SHP77 (cell line): ENCODE measurements around the gene COL4A4.

Experiments
- DNase-seq, 2 experiments: peaks; one replicate each; lab custom pipeline; 2025; lab: John Stamatoyannopoulos, UW

COL4A4 gene

DNA sequence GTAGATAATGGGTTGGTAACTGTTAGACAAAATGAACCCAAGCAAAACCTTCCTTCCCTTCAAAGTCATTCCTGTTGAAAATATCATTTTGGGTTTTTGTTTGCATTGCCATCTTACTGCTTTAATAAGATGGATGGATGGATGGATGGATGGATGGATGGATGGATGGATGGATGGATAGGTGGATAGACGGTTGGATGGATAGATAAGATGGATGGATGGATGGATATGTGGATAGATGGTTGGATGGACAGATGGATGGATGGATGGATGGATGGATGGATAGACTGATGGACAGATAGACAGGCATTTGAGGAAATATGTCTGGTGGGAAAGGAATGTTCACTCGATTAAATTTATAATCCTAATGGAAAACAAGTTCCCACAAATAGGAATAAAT is 133.2 kb downstream of the COL4A4 start:
- DNase-seq = no peak

DNA sequence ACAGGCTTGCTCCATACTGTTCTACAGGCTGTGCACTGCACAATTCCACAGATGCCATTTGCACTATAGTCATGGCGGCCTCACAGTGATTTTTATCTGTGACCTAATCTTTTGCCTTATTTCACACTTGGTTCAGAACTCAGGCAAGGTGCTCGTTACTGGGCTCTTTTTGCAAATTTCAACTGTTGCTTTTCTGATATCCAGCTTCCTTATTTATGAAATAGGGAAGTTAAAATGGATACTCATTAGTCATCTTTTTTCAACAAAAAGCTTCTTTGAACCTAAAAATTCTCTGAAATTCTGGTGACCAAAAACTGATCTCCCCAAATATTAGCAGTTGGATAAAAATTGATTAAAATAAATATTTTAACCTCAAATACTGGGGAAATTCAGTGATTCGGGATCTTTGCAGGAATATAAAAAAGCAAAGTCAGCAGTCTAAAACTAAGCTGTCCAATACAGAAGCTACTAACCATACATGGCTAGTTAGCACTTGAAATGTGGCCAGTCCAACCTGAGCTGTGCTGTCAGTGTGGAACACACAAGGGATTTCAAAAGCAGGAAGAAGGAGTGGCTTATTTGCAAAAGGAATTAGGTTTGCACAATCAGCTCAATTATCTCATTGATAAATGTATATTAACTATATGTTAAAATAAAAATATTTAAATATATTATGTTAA is 134.4 kb downstream of the COL4A4 start:
- no peak for DNase-seq

DNA sequence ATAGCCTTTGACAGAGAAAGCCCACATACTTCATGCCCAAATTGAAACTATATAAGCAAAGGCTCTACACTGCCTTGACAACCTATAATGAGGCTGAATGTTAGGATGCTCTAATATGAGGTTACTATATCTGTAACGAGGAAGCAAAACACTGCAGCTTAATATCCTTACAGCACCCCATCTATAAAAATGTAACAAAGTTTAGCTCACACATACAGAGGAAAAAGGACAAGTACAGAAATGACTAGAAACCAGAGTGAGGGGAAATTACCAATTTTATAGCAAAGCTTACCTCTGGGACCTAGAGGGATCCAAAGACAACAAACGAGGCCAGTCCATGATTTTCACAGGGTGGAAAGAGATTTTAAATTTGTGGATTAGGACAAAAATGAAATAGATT is 138.5 kb downstream of the COL4A4 start:
- DNase-seq = no peak

DNA sequence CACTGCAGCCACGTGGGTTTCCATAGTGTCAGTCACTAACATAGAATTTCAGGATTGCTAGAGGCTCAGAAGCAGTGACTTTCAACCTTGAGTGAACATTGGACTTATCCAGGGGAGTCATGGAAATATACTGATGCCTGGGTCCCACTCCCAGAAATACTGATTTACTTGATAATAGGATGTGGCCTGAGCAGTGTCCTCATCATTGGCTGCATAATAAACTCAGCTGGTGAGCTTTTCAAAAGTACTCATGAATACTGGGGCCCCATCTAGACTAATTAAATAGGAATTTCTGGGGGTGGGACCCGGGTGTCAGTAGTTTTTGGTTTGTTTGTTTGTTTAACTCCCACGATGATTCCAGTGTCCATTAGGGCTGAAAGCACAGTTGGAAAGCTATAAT is 141.4 kb downstream of the COL4A4 start:
- DNase-seq = no peak

- DNase-seq = no peak
These were observed 143.6 kb downstream of the COL4A4 start for GRCh38 chr2:227020416-227020815.

GRCh38 chr2:227016894-227017293 is 147.1 kb downstream of the COL4A4 start:
- DNase-seq = no peak

DNA sequence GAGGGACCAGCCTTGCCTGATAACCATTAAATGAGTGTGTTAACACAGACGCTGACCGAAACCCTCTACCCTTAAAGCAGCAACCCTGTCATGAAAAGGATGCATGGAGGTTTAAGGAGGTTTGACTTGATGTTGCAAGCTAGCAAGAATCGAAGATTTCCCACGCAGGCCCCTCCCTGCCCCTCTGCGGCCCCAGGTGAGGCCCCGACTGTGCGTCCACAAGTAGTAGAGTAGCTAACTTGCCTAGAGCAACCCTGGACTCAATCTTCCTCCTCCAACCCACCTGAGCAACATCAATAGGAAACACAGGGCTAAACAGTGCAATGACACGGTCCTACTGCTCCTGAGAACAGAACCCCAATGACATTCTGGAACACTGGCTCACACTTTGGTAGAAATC is 150.1 kb downstream of the COL4A4 start:
- no peak for DNase-seq

DNA sequence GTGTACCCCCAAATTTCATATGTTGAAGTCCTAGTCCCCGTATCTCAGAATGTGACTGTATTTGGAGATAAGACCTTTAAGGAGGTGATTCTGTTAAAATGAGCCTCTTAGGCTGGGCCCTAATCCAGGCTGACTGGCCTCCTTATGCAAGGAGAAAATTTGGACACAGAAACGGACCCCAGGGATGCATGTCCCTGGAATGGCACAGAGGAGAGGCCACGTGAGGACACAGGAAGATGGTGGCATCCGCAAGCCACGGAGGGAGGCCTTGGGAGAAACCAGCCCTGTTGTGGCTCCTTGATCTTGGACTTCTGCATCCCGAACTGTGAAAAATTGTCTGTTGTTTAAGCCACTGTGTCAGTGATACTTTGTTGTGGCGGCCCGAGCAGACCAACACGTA is 150.7 kb downstream of the COL4A4 start:
- DNase-seq = no peak

- DNase-seq = no peak
These were observed 153.6 kb downstream of the COL4A4 start for GRCh38 chr2:227010433-227010832.

GRCh38 chr2:227007940-227008339 is 156.1 kb downstream of the COL4A4 start:
- no peak for DNase-seq

GRCh38 chr2:227007148-227007547 is 156.9 kb downstream of the COL4A4 start:
- DNase-seq = no peak

DNA sequence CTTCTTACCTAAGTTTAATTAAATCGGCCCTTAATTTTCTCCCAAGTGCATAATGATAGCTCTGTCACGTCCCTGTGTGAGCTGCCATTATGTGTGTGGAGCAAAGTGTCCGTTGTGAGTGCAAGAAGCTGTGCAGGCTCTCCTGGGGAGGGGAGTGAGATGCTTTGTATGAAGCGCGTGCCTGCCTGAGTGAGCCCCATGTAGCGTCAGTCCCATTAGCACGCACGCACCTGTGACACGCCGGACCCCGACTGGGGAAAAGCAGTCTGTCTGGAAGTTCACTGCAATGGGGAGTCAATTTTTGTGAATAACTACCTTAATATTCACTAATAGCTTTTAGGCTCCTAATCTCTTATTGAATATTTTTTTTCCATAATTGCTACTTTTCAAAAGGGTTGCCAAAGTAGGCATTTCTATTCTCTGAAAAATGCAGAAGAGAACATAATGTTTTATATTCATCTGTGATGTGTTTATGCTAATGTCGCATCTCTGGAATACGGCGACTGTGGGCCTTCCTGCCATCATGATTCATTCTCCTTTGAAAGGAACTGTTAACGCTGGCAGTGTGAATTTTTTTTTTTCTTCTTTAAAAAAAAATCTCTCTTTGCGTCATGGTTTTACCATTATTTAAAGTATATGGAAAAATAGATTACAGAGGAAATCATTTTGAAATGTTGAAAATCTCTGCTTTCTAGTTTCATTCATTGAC is 157.7 kb downstream of the COL4A4 start:
- DNase-seq = no peak

- DNase-seq = no peak
These were observed 159.5 kb downstream of the COL4A4 start for GRCh38 chr2:227004482-227004881.

DNA sequence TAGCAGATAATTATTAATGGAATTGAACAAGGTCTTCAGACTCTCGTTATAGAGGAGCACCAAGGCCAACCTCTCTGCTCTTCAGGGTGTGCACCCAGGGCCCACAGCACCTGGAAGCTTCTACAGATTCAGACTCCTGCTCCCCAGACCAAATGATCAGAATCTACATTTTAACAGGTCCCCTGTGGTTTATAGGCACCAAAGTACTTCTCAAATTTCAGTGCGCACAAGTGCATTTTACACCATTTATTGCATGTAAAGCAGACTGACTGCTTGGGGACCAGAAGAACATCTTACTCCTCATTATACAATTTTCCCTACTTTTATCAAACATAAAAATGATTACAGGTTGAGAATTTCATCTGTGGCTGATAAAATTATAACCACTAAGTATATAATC is 163.9 kb downstream of the COL4A4 start:
- no peak for DNase-seq

GRCh38 chr2:226999661-227000060 is 164.3 kb downstream of the COL4A4 start:
- no peak for DNase-seq

DNA sequence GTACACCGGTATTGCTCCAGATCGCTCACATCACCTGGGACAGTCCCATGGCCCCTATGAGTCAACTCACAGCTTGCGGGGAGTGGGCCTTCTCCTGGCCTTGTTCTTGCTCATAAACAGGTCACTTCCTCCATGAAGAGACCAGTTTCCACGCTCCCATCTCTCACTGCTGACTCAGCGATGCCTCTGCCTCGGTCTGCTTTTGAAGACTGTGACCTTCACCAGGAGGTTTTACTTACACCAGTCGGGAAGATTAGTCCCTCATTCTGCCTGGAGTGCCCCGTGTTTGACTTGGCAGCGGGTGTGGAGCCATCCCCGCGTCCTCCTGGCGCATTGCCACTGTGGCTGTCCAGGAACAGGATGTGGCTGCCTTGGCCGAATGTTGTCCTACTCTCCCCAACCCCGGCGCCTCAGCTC is 168.4 kb downstream of the COL4A4 start:
- DNase-seq = peak; percentile 23 to 66

- DNase-seq = no peak
These were observed 169.2 kb downstream of the COL4A4 start for GRCh38 chr2:226994775-226995174.

DNA sequence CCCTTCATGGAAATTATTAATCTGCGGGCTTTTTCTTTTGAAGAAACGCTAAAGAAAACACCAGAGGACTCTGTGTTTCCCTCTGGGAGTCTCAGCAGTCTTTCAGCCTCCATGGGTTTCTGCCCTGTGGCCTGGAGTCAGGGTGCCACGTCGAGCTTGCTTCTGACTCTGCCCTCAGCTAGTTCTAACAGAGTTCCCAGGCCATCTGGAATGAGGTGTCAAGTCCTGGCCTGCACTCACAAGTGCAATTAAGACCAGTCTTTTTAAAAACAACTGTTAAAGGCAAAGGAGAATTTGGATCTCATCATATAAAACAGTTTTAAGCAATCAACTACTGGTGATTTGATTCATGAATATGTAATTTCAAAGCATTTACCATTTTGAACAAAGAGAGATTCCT is 170.8 kb downstream of the COL4A4 start:
- no peak for DNase-seq

- no peak for DNase-seq
These were observed 172.3 kb downstream of the COL4A4 start for GRCh38 chr2:226991663-226992062.

- no peak for DNase-seq
These were observed 178.4 kb downstream of the COL4A4 start for GRCh38 chr2:226985583-226985946.

DNA sequence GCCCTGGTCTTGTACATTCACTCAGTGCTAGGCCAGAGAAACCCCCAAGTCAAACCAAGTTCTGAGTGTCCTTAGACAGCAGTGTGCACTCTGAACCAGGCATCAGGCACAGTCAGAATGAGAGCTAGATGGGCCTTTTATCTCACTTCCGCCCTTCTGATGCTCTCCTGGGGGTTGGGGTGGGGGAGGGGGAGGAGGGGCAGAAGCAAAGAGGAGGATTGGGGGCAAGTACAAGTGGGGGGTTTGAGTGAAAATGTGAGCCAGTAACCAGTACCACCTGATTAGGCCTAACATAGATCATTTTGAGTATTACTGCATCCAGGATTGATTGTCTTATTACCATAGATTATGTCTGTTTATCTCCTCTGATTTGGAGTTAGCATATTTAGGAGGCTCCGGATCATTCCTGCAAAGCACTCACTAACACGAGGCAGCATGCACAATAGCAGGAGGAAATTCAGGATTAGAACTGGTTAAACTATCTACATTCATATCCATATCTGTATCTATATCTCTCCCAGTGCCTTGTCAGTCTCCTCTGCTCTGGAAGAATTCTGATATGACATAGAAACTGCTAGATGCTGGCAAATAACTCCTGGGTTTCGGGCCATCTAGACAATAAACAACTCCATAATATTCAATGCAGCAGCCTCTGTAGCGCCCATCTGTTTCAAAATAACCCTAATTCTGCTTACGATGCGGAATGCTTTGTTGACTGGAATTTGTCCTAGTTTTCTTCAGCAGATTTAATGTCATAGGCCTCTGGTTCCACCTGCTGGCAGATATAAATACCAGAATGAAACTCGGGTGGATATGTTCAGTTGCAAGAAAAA is 179.0 kb downstream of the COL4A4 start:
- DNase-seq = peak; percentile 40 to 57

DNA sequence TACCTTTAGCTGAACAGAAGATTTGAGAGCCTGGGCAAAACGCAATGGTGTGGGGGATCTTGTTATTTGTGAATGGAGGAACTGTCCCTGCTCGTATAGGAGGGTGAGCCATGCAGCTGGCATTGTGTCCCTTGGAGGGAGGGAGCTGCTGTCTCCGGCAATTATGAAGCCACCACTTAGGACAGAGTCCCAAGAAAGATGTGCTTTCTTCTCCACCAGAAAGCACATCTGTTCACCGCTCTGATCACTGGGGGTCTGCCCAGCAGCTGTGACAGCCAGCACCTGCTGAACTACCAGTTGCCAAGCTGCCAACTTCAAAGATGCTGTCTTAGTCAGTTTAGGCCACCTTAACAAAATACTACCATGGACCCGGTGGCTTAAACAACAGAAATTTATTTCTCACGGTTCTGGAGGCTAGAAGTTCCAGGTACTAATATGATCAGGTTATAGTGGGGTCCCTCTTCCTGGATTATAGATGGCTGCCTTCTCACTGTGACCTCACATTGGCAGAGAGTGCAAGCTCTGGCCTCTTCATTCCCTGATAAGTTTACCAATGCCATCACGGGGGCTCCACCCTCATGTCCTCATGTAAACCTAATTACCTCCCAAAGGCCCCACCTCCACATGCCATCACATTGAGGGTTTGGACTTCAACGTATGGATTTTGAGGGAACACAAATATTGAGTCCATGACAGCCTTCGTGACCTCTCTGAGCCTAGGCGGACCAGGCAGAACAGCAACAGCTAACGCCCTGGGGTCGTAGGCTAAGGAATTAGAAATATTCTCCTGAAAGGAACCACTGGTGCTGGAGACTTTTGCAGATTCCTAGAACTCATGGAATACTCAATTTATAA is 179.9 kb downstream of the COL4A4 start:
- DNase-seq = no peak
